Measurements from ENCODE around the gene ERC1. TPM values are rescaled to one million over a fixed set of nuclear protein-coding genes. Genes with fewer than 3 reads are reported as not detected.

ERC1 gene
- total and polyA plus RNA-seq, 2 donors (not counting 1 experiment from before 2014, with no cell fraction given) = 19.7 to 34.5 TPM

- Histone ChIP-seq H3K4me2 (ENCODE audit: extremely low read depth, insufficient read depth, low read length) (no peak overlapping the region), H3K4me3 (replicated peaks in 1 of 4; ENCODE audit: control extremely low read depth in 1 of 4, insufficient read depth in 1 of 4, low read depth in 3 of 4, low read length in 4 of 4) (no peak overlapping the region), H3K9ac (ENCODE audit: insufficient read depth, low read length) (no peak overlapping the region), H3K27me3 (ENCODE audit: control insufficient read depth, insufficient read depth, low read length) (no peaks in the 10 kb centered on the region), H2AFZ (ENCODE audit: low read length) (no peak overlapping the region), H3K79me2 (ENCODE audit: control insufficient read depth, insufficient read depth, low read length) (peaks cover 14% of the 10 kb centered on the region), H4K20me1 (ENCODE audit: control insufficient read depth, extremely low read depth, insufficient read depth, low read length) (no peaks in the 10 kb centered on the region), H3K27ac (ENCODE audit: insufficient read depth, low read length) (no peak overlapping the region), H3K9me3 (ENCODE audit: control insufficient read depth, insufficient read depth, low read depth, low read length) (no peaks in the 10 kb centered on the region), H3K36me3 (ENCODE audit: control insufficient read depth, insufficient read depth, low read length) (no peaks in the 10 kb centered on the region), H3K4me1 (ENCODE audit: control insufficient read depth, extremely low read depth, insufficient read depth, low read length) (no peaks in the 10 kb centered on the region)
- no peak for TF ChIP-seq CTCF (conservative IDR thresholded peaks at IDR 0.05 in 1 of 2, IDR thresholded peaks at IDR 0.05 in 1 of 2; ENCODE audit: low read depth in 1 of 2, low read length in 2 of 2)
- no peak for TF ChIP-seq EZH2 (IDR thresholded peaks at IDR 0.05; ENCODE audit: low read length, missing control alignments)
- no peak for DNase-seq (ENCODE audit: low read depth in 2 of 2)
These were observed 111.9 kb downstream of the ERC1 start for GRCh38 chr12:1102791-1103450.

- Histone ChIP-seq H3K9me3 (ENCODE audit: control insufficient read depth, insufficient read depth, low read depth, low read length) (no peaks in the 10 kb centered on the region), H3K79me2 (ENCODE audit: control insufficient read depth, insufficient read depth, low read length) (peaks cover 13% of the 10 kb centered on the region), H3K36me3 (ENCODE audit: control insufficient read depth, insufficient read depth, low read length) (no peaks in the 10 kb centered on the region), H3K9ac (ENCODE audit: insufficient read depth, low read length) (no peak overlapping the region), H3K27me3 (ENCODE audit: control insufficient read depth, insufficient read depth, low read length) (no peaks in the 10 kb centered on the region), H2AFZ (ENCODE audit: low read length) (no peak overlapping the region), H3K4me1 (ENCODE audit: control insufficient read depth, extremely low read depth, insufficient read depth, low read length) (no peaks in the 10 kb centered on the region), H3K4me2 (ENCODE audit: extremely low read depth, insufficient read depth, low read length) (no peak overlapping the region), H4K20me1 (ENCODE audit: control insufficient read depth, extremely low read depth, insufficient read depth, low read length) (no peaks in the 10 kb centered on the region), H3K4me3 (replicated peaks in 1 of 4; ENCODE audit: control extremely low read depth in 1 of 4, insufficient read depth in 1 of 4, low read depth in 3 of 4, low read length in 4 of 4) (no peak overlapping the region), H3K27ac (ENCODE audit: insufficient read depth, low read length) (no peak overlapping the region)
- TF ChIP-seq CTCF (conservative IDR thresholded peaks at IDR 0.05 in 1 of 2, IDR thresholded peaks at IDR 0.05 in 1 of 2; ENCODE audit: low read depth in 1 of 2, low read length in 2 of 2) (no peak), EZH2 (IDR thresholded peaks at IDR 0.05; ENCODE audit: low read length, missing control alignments) (no peak)
- DNase-seq (ENCODE audit: low read depth in 2 of 2) = no peak
These were observed 112.6 kb downstream of the ERC1 start for GRCh38 chr12:1103632-1104031.

- no peaks in the 10 kb centered on the region for H3K36me3 ChIP-seq (ENCODE audit: control insufficient read depth, insufficient read depth, low read length)
- H3K4me1 ChIP-seq (ENCODE audit: control insufficient read depth, extremely low read depth, insufficient read depth, low read length) = no peaks in the 10 kb centered on the region
- no peak overlapping the region for H3K4me3 ChIP-seq (replicated peaks in 1 of 4; ENCODE audit: control extremely low read depth in 1 of 4, insufficient read depth in 1 of 4, low read depth in 3 of 4, low read length in 4 of 4)
- no peaks in the 10 kb centered on the region for H3K27me3 ChIP-seq (ENCODE audit: control insufficient read depth, insufficient read depth, low read length)
- H4K20me1 ChIP-seq (ENCODE audit: control insufficient read depth, extremely low read depth, insufficient read depth, low read length) = no peaks in the 10 kb centered on the region
- no peak for TF ChIP-seq CTCF (conservative IDR thresholded peaks at IDR 0.05 in 1 of 2, IDR thresholded peaks at IDR 0.05 in 1 of 2; ENCODE audit: low read depth in 1 of 2, low read length in 2 of 2)
- no peak for TF ChIP-seq EZH2 (IDR thresholded peaks at IDR 0.05; ENCODE audit: low read length, missing control alignments)
- H2AFZ ChIP-seq (ENCODE audit: low read length) = no peak overlapping the region
- H3K9me3 ChIP-seq (ENCODE audit: control insufficient read depth, insufficient read depth, low read depth, low read length) = no peaks in the 10 kb centered on the region
- H3K4me2 ChIP-seq (ENCODE audit: extremely low read depth, insufficient read depth, low read length) = no peak overlapping the region
- no peak overlapping the region for H3K27ac ChIP-seq (ENCODE audit: insufficient read depth, low read length)
- peaks cover 11% of the 10 kb centered on the region for H3K79me2 ChIP-seq (ENCODE audit: control insufficient read depth, insufficient read depth, low read length)
- no peak overlapping the region for H3K9ac ChIP-seq (ENCODE audit: insufficient read depth, low read length)
- no peak for DNase-seq (ENCODE audit: low read depth in 2 of 2)
These were observed 113.2 kb downstream of the ERC1 start for GRCh38 chr12:1104088-1104800.
